ENCODE results near the gene ZBTB45.

ZBTB45 gene

DNA sequence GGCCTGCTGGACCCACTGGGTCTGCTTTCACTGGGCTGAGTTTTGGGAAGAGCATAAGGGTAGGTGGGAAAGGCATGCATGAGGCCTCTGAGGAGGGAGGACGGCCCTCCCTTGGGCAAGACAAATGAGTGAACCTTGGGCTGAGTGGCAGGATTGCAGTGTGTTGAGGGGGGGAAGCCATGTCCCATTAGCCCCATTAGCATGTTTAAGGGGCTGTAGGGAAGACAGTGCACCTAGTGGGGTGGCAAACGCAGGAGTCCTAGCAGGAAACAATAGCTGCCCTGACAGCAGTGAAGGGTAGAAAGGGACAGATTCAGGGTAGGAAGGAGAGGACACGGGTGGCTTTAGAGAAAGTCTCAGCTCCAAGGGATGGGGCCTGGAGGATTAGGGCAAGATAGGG, 3.1 kb upstream of the ZBTB45 start:
- peaks cover under 1% of the 10 kb centered on the region; the same call in 1 of the 2 replicates for H3K36me3 ChIP-seq (ENCODE audit: control insufficient read depth, insufficient read depth, low read length)
- peak overlapping the region; percentile 34 for H3K9ac ChIP-seq (ENCODE audit: low read length)
- H3K4me3 ChIP-seq (ENCODE audit: low read depth, low read length), result no peak overlapping the region
- peaks cover 32% of the 10 kb centered on the region for H3K4me1 ChIP-seq (ENCODE audit: control insufficient read depth, insufficient read depth, low read length)
- no peak overlapping the region for H3K27ac ChIP-seq (ENCODE audit: low read depth, low read length)
- no peaks in the 10 kb centered on the region for H3K27me3 ChIP-seq (ENCODE audit: control insufficient read depth, insufficient read depth, low read length)
- no peaks in the 10 kb centered on the region for H3K9me3 ChIP-seq (ENCODE audit: control insufficient read depth, insufficient read depth, low read depth, low read length)

DNA sequence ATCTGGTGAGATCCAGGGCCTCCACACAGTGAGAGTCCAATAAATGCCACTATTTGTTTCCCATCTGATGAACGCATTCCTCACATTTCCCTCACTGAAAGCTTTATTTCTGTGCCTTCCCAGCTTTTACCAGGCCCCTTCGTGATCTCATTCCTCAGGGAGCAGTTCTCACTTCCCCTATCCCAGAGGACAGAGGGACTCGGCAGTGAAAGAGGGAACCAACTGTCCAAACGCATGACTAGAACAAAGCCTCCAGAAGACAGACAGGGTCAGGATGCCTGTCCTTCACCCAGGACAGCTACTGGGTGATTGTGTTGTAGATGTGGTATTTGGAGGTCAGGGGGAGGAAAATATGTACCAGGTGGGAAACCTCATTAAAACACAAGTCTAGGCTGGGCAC, 2.0 kb upstream of the ZBTB45 start:
- Histone ChIP-seq H3K9ac (ENCODE audit: low read length) (no peak overlapping the region), H3K4me1 (ENCODE audit: control insufficient read depth, insufficient read depth, low read length) (peaks cover 32% of the 10 kb centered on the region), H3K4me3 (ENCODE audit: low read depth, low read length) (no peak overlapping the region), H3K27ac (ENCODE audit: low read depth, low read length) (no peak overlapping the region), H3K27me3 (ENCODE audit: control insufficient read depth, insufficient read depth, low read length) (no peaks in the 10 kb centered on the region), H3K9me3 (ENCODE audit: control insufficient read depth, insufficient read depth, low read depth, low read length) (no peaks in the 10 kb centered on the region), H3K36me3 (ENCODE audit: control insufficient read depth, insufficient read depth, low read length) (peaks cover 9% of the 10 kb centered on the region)

DNA sequence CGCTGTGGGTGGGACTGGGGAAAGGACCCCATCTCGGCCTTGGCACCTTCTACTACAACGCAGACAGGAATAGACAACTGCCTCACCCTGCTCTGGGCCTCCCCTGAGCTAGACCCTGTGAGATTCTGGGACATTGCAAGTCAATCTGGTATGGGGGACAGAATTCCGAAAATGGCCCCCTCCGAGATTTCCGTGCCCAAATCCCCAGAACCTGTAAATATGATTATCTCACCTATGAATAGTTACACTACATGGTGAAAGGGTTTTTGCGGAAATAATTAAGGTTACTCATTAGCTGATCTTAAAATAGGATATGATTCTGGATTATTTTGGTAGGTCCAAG, 618 bp upstream of the ZBTB45 start:
- Histone ChIP-seq H3K27me3 (ENCODE audit: control insufficient read depth, insufficient read depth, low read length) (no peaks in the 10 kb centered on the region), H3K9ac (ENCODE audit: low read length) (peak overlapping the region; percentile 93), H3K4me3 (ENCODE audit: low read depth, low read length) (peak overlapping the region; percentile 89), H3K36me3 (ENCODE audit: control insufficient read depth, insufficient read depth, low read length) (peaks cover 16% of the 10 kb centered on the region), H3K4me1 (ENCODE audit: control insufficient read depth, insufficient read depth, low read length) (peaks cover 35% of the 10 kb centered on the region), H3K27ac (ENCODE audit: low read depth, low read length) (peak overlapping the region; percentile 94; the same call in 1 of the 2 replicates), H3K9me3 (ENCODE audit: control insufficient read depth, insufficient read depth, low read depth, low read length) (no peaks in the 10 kb centered on the region)

- H3K9me3 ChIP-seq (ENCODE audit: control insufficient read depth, insufficient read depth, low read depth, low read length), result no peaks in the 10 kb centered on the region
- peak overlapping the region; percentile 94 for H3K27ac ChIP-seq (ENCODE audit: low read depth, low read length)
- H3K4me3 ChIP-seq (ENCODE audit: low read depth, low read length), result peak overlapping the region; percentile 89
- H3K9ac ChIP-seq (ENCODE audit: low read length), result peak overlapping the region; percentile 93
- peaks cover 16% of the 10 kb centered on the region for H3K36me3 ChIP-seq (ENCODE audit: control insufficient read depth, insufficient read depth, low read length)
- H3K4me1 ChIP-seq (ENCODE audit: control insufficient read depth, insufficient read depth, low read length), result peaks cover 36% of the 10 kb centered on the region
- H3K27me3 ChIP-seq (ENCODE audit: control insufficient read depth, insufficient read depth, low read length), result no peaks in the 10 kb centered on the region
Observed at GRCh38 chr19:58519087-58519354, 589 bp downstream of the ZBTB45 start.

GRCh38 chr19:58518256-58519086, 1.1 kb downstream of the ZBTB45 start:
- no peaks in the 10 kb centered on the region for H3K27me3 ChIP-seq (ENCODE audit: control insufficient read depth, insufficient read depth, low read length)
- peak overlapping the region; percentile 94; the same call in 1 of the 2 replicates for H3K27ac ChIP-seq (ENCODE audit: low read depth, low read length)
- peak overlapping the region; percentile 93 for H3K9ac ChIP-seq (ENCODE audit: low read length)
- H3K4me1 ChIP-seq (ENCODE audit: control insufficient read depth, insufficient read depth, low read length), result peaks cover 39% of the 10 kb centered on the region
- no peaks in the 10 kb centered on the region for H3K9me3 ChIP-seq (ENCODE audit: control insufficient read depth, insufficient read depth, low read depth, low read length)
- peaks cover 16% of the 10 kb centered on the region for H3K36me3 ChIP-seq (ENCODE audit: control insufficient read depth, insufficient read depth, low read length)
- H3K4me3 ChIP-seq (ENCODE audit: low read depth, low read length), result peak overlapping the region; percentile 89

- H3K36me3 ChIP-seq (ENCODE audit: control insufficient read depth, insufficient read depth, low read length), result peaks cover 16% of the 10 kb centered on the region
- no peaks in the 10 kb centered on the region for H3K9me3 ChIP-seq (ENCODE audit: control insufficient read depth, insufficient read depth, low read depth, low read length)
- no peak overlapping the region for H3K4me3 ChIP-seq (ENCODE audit: low read depth, low read length)
- no peak overlapping the region for H3K9ac ChIP-seq (ENCODE audit: low read length)
- H3K27me3 ChIP-seq (ENCODE audit: control insufficient read depth, insufficient read depth, low read length), result no peaks in the 10 kb centered on the region
- H3K27ac ChIP-seq (ENCODE audit: low read depth, low read length), result no peak overlapping the region
- H3K4me1 ChIP-seq (ENCODE audit: control insufficient read depth, insufficient read depth, low read length), result peaks cover 36% of the 10 kb centered on the region
Observed at GRCh38 chr19:58516964-58517833, 2.4 kb downstream of the ZBTB45 start.

DNA sequence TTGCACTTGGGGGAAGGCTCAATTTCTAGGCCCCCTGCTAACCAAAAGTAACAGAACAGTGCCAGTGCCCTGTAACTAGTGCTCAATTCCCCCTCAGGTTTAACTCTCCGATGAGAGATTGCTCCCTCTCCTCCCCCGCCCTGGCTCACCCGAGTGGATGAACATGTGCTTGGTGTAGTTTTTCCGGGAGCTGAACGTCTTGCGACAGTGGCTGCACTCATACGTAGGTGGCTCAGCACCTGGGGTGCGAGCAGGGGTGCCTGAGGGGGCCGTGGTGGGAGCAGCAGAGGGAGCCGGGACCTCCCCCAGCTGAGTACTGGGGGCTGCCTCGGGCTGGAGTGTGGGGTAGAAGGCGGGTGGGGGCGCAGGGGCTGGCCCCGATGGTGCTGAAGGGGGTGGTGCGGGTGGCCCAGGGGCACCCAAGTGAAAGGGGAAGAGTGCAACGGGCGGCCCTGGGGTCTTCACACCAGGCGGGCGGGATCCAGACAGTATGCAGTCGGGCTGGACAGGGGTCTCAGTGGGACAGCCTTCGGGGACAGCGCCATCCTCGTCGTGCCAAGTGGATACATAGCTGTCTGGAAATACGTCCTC, 3.3 kb downstream of the ZBTB45 start:
- no peak overlapping the region for H3K9ac ChIP-seq (ENCODE audit: low read length)
- no peak overlapping the region for H3K4me3 ChIP-seq (ENCODE audit: low read depth, low read length)
- peaks cover 32% of the 10 kb centered on the region for H3K4me1 ChIP-seq (ENCODE audit: control insufficient read depth, insufficient read depth, low read length)
- no peak overlapping the region for H3K27ac ChIP-seq (ENCODE audit: low read depth, low read length)
- H3K9me3 ChIP-seq (ENCODE audit: control insufficient read depth, insufficient read depth, low read depth, low read length), result no peaks in the 10 kb centered on the region
- peaks cover 16% of the 10 kb centered on the region for H3K36me3 ChIP-seq (ENCODE audit: control insufficient read depth, insufficient read depth, low read length)
- no peaks in the 10 kb centered on the region for H3K27me3 ChIP-seq (ENCODE audit: control insufficient read depth, insufficient read depth, low read length)

DNA sequence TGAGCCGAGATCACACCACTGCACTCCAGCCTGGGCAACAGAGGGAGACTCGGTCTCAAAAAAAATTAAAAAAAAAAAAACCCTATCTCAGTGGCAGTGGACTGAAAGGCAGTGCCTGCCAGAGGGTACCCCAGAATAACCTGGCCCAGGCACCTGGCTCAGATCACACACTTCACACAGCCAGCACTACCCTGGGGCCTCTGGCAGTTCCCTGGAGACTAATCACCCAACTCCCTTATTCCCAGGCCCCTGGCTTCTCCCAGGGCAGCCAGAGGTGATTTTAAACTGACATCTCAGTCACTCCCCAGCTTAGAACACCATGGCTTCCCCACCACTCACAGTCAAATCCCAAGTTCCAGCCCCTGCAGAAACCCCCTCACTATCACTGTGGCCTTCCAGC, 4.4 kb downstream of the ZBTB45 start:
- Histone ChIP-seq H3K27me3 (ENCODE audit: control insufficient read depth, insufficient read depth, low read length) (no peaks in the 10 kb centered on the region), H3K9me3 (ENCODE audit: control insufficient read depth, insufficient read depth, low read depth, low read length) (no peaks in the 10 kb centered on the region), H3K9ac (ENCODE audit: low read length) (no peak overlapping the region), H3K27ac (ENCODE audit: low read depth, low read length) (no peak overlapping the region), H3K4me3 (ENCODE audit: low read depth, low read length) (peak overlapping the region; percentile 9; the same call in 1 of the 2 replicates), H3K36me3 (ENCODE audit: control insufficient read depth, insufficient read depth, low read length) (peaks cover 16% of the 10 kb centered on the region), H3K4me1 (ENCODE audit: control insufficient read depth, insufficient read depth, low read length) (peaks cover 31% of the 10 kb centered on the region)

DNA sequence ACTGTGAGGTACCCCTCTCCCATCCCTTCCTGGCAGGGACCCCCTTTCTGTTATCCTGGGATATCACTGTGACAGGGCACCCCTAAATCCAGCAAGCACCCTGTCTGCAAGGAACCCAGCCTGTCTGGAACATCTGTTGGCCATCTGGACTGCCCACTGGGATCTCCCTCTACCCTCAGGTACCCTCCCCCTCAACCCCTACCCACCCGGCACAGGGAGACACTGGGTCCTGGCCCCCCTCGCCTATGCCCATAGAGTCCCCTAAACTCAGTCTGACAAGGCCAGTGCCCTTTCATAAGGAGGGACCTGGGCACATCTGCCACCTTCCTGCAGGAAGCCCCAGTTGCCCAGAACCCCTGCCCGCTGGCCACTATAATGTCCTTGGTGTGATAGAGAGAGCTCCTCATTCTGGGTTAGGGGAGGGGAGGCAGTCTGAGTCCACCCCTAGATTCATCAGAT, 5.0 kb downstream of the ZBTB45 start:
- H3K36me3 ChIP-seq (ENCODE audit: control insufficient read depth, insufficient read depth, low read length), result peaks cover 16% of the 10 kb centered on the region
- H3K4me3 ChIP-seq (ENCODE audit: low read depth, low read length), result peak overlapping the region; percentile 72
- peak overlapping the region; percentile 80 for H3K9ac ChIP-seq (ENCODE audit: low read length)
- peaks cover 31% of the 10 kb centered on the region for H3K4me1 ChIP-seq (ENCODE audit: control insufficient read depth, insufficient read depth, low read length)
- H3K9me3 ChIP-seq (ENCODE audit: control insufficient read depth, insufficient read depth, low read depth, low read length), result no peaks in the 10 kb centered on the region
- H3K27ac ChIP-seq (ENCODE audit: low read depth, low read length), result no peak overlapping the region
- no peaks in the 10 kb centered on the region for H3K27me3 ChIP-seq (ENCODE audit: control insufficient read depth, insufficient read depth, low read length)

GRCh38 chr19:58513694-58514563, 5.7 kb downstream of the ZBTB45 start:
- Histone ChIP-seq H3K36me3 (ENCODE audit: control insufficient read depth, insufficient read depth, low read length) (peaks cover 16% of the 10 kb centered on the region), H3K9ac (ENCODE audit: low read length) (peak overlapping the region; percentile 80), H3K27ac (ENCODE audit: low read depth, low read length) (peak overlapping the region; percentile 46; the same call in 1 of the 2 replicates), H3K27me3 (ENCODE audit: control insufficient read depth, insufficient read depth, low read length) (no peaks in the 10 kb centered on the region), H3K4me3 (ENCODE audit: low read depth, low read length) (peak overlapping the region; percentile 72), H3K9me3 (ENCODE audit: control insufficient read depth, insufficient read depth, low read depth, low read length) (0 out of 2 replicates have a peak, but pooled peaks cover 2% of the 10 kb centered on the region), H3K4me1 (ENCODE audit: control insufficient read depth, insufficient read depth, low read length) (peaks cover 31% of the 10 kb centered on the region)

All from HUES6 (cell line).